Endothelial cell of umbilical vein (primary cell): Measurements from ENCODE around the gene LRFN3. TPM values are rescaled to one million over a fixed set of nuclear protein-coding genes. Genes with fewer than 3 reads are reported as not detected.

Experiments used
- BruUV-seq: library from RNA; stranded (reverse); fragments of 400-500 nt; replicated peaks from 2 replicates; lab custom pipeline; 2021; lab: Mats Ljungman, UMichigan
- CTCF ChIA-PET: fragments of 300-600, 350-600 bp; sonication (Branson Sonifier 250); formaldehyde crosslinking; loops from one replicate; lab custom pipeline; 2021; ENCODE audit warnings: antibody characterized with exemption, inconsistent platforms; lab: Charles Lee
- POLR2A ChIA-PET: fragments of 300-600, 350-600 bp; sonication (Branson Sonifier 250); formaldehyde crosslinking; loops from one replicate; lab custom pipeline; 2021; ENCODE audit warnings: antibody characterized with exemption, inconsistent platforms; lab: Charles Lee
- DNase-seq: peaks from one replicate; pipeline ENCODE4 v3.0.0-alpha.2; 2011; ENCODE audit warnings: low read depth, low spot score
- FAIRE-seq: peaks from 2 replicates; lab custom pipeline; 2011; peaks lifted over from hg19 to GRCh38; lab: Jason Lieb, UNC
- H2AFZ ChIP-seq: 2 replicates; pipeline ENCODE4 v1.6.0; 2012; ENCODE audit warnings: low read depth, low read length, control low read depth, inconsistent platforms
- H3K27ac ChIP-seq: 2 replicates; pipeline ENCODE4 v1.5.1; 2011; ENCODE audit warnings: low read depth, mild to moderate bottlenecking, control low read depth, low read length, moderate library complexity; ENCODE audit not compliant: insufficient read depth
- H3K27me3 ChIP-seq, 2 experiments: 2 replicates each; pipeline versions ENCODE4 v1.6.0 to v1.6.1; 2011; ENCODE audit warnings: low read length in 2 of 2, mixed read lengths in 1 of 2; ENCODE audit not compliant: control insufficient read depth in 2 of 2, insufficient read depth in 2 of 2
- H3K36me3 ChIP-seq, 2 experiments: 2 replicates in 1 of 2; 3 replicates in 1 of 2; pipeline ENCODE4 v1.5.1; 2011; ENCODE audit warnings: low read length in 2 of 2, mild to moderate bottlenecking in 1 of 2, moderate library complexity in 1 of 2; ENCODE audit not compliant: control insufficient read depth in 2 of 2, insufficient read depth in 2 of 2; ENCODE audit errors: extremely low read depth in 1 of 2
- H3K4me1 ChIP-seq: 3 replicates; pipeline ENCODE4 v1.5.1; 2011; ENCODE audit warnings: mild to moderate bottlenecking, low read length; ENCODE audit not compliant: control insufficient read depth, insufficient read depth; ENCODE audit errors: extremely low read depth
- H3K4me2 ChIP-seq: 2 replicates; pipeline ENCODE4 v1.6.1; 2011; ENCODE audit warnings: low read length, control low read depth, mixed read lengths; ENCODE audit not compliant: insufficient read depth
- H3K4me3 ChIP-seq, 3 experiments: fragments of 200-600 bp in 1 of 3; sonication (generic), shearing (Covaris generic) in 1 of 3; replicated peaks in 1 of 3; 2 replicates each; pipeline ENCODE4 v1.5.1; 2011 to 2016; ENCODE audit warnings: control low read depth in 3 of 3, low read length in 3 of 3, mild to moderate bottlenecking in 2 of 3, inconsistent platforms in 1 of 3, low read depth in 1 of 3, moderate library complexity in 1 of 3; ENCODE audit not compliant: insufficient read depth in 1 of 3
- H3K79me2 ChIP-seq: 2 replicates; pipeline ENCODE4 v1.6.0; 2012; ENCODE audit warnings: low read length, inconsistent platforms; ENCODE audit not compliant: control insufficient read depth, insufficient read depth
- H3K9ac ChIP-seq: replicated peaks from 2 replicates; pipeline ENCODE3; 2011; ENCODE audit warnings: low read length, control low read depth; ENCODE audit not compliant: insufficient read depth; ENCODE audit errors: extremely low read depth
- H3K9me1 ChIP-seq: replicated peaks from 3 replicates; pipeline ENCODE4 v1.6.0; 2011; ENCODE audit warnings: mild to moderate bottlenecking, low read length; ENCODE audit not compliant: control insufficient read depth, insufficient read depth; ENCODE audit errors: extremely low read depth
- H3K9me3 ChIP-seq: replicated peaks from 2 replicates; pipeline ENCODE4 v1.5.1; 2012; ENCODE audit warnings: low read length, inconsistent platforms; ENCODE audit not compliant: control insufficient read depth, insufficient read depth
- H4K20me1 ChIP-seq: replicated peaks from 2 replicates; pipeline ENCODE3; 2011; ENCODE audit warnings: mild to moderate bottlenecking, low read length; ENCODE audit not compliant: control insufficient read depth, insufficient read depth; ENCODE audit errors: extremely low read depth
- EZH2 ChIP-seq: IDR thresholded peaks from 2 replicates; pipeline ENCODE4 v1.6.1; 2012; ENCODE audit warnings: borderline replicate concordance, low read depth, mild to moderate bottlenecking, moderate library complexity, low read length, inconsistent platforms; ENCODE audit not compliant: severe bottlenecking
- FOS ChIP-seq: IDR thresholded peaks from 2 replicates; pipeline ENCODE4 v1.6.1; 2011; ENCODE audit warnings: mild to moderate bottlenecking, low read length, moderate library complexity, borderline replicate concordance; ENCODE audit not compliant: insufficient read depth
- GATA2 ChIP-seq: IDR thresholded peaks from 2 replicates; pipeline ENCODE4 v1.7.0; 2011; ENCODE audit warnings: low read depth, mild to moderate bottlenecking, moderate library complexity, mixed read lengths, low read length; ENCODE audit not compliant: insufficient read length, insufficient read depth
- JUN ChIP-seq: IDR thresholded peaks from 2 replicates; pipeline ENCODE4 v1.6.1; 2011; ENCODE audit warnings: borderline replicate concordance, low read depth; ENCODE audit not compliant: insufficient read length, insufficient read depth
- MYC ChIP-seq: IDR thresholded peaks from one replicate; pipeline ENCODE4 v1.6.1; 2011; ENCODE audit warnings: mild to moderate bottlenecking, low read depth, low read length
- POLR2A ChIP-seq: IDR thresholded peaks from 2 replicates; pipeline ENCODE4 v1.6.1; 2012; ENCODE audit warnings: low read depth, mild to moderate bottlenecking, control low read depth, low read length
- POLR2AphosphoS5 ChIP-seq: IDR thresholded peaks from 2 replicates; pipeline ENCODE4 v1.6.1; 2012; ENCODE audit warnings: low read depth, mild to moderate bottlenecking, control low read depth, low read length, moderate library complexity; ENCODE audit not compliant: insufficient read depth
- dilution Hi-C: fragments of 300-500 bp; cut with MboI; formaldehyde crosslinking; loops from one replicate; pipeline ENCODE4 v1.15.0; 2019; ENCODE audit warnings: low sequenced_read_pairs; ENCODE audit not compliant: extremely low pct_ligation_motif_present
- intact Hi-C: fragments of 100-400 bp; cut with micrococcal nuclease; formaldehyde crosslinking; loops from one replicate; pipeline ENCODE4 v1.10.0; 2022
- polyA plus RNA-seq, 4 experiments: library from polyadenylated mRNA; depleted of rRNA in 3 of 4; stranded (reverse) in 3 of 4; unstranded in 1 of 4; fragments of >200 nt; gene quantifications; 2 replicates each; pipeline versions ENCODE4 v1.2.1 to v1.2.3, GENCODE V29; 2011 to 2012; ENCODE audit warnings: missing spikeins in 1 of 4
- total RNA-seq: library from RNA; stranded (reverse); gene quantifications from 2 replicates; pipeline ENCODE4 v1.2.3, GENCODE V29; 2021
- TF ChIP-seq, protein P1 (sequence below), 2 donors: IDR thresholded peaks; 1 replicate in 1 of 2; 2 replicates in 1 of 2; pipeline ENCODE4 v1.5.1; 2011; ENCODE audit warnings: low read length in 2 of 2, mild to moderate bottlenecking in 2 of 2, moderate library complexity in 2 of 2, control low read depth in 1 of 2, inconsistent platforms in 1 of 2, low read depth in 1 of 2; ENCODE audit not compliant: insufficient read depth in 1 of 2; ENCODE audit errors: extremely low read depth in 1 of 2
- TF ChIP-seq, protein P2 (sequence below): IDR thresholded peaks from 2 replicates; pipeline ENCODE4 v1.6.1; 2011; ENCODE audit not compliant: insufficient read depth, insufficient read length

Gene LRFN3
- total and polyA plus RNA-seq, 2 donors (not counting 3 experiments of a cell fraction or from before 2014, with no cell fraction given): 4.1 to 15.9 TPM

DNA sequence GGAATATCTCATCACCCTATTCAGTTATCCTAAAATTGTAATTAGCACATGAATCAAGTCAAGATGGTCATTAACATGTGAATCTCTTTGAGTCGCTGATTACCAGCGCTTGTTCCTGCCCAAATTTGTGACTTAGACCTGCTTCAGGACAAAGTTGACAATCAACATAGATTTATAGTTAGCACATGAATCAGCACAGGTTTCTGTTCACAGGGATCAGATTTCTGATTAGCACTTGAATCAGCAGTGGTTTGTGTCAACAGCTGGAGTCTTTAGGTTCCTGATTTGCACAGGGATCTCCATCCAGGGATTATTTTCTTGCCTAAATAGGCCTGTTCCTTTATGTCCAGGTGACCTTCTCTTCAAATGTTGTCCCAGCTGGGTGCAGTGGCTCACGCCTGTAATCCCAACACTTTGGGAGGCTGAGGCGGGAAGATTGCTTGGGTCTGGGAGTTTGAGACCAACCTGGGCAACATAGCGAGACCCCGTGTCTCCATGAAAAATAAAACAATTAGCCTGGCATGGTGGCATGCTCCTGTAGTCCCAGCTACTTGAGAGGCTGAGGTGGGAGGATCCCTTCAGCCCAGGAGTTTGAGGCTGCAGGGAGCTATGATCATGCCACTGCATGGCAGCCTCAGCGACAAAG, 3.8 kb upstream of the LRFN3 start:
- no peaks in the 10 kb centered on the region for H3K36me3 ChIP-seq
- H3K9me1 ChIP-seq: no peaks in the 10 kb centered on the region
- no peak overlapping the region for H3K4me2 ChIP-seq
- intact Hi-C loops: loop anchor here (5.0 kb wide), 1 partner anchor 105 kb away; no protein-coding TSS in a partner anchor
- TF ChIP-seq POLR2AphosphoS5: no peak
- no peak for TF ChIP-seq MYC
- TF ChIP-seq, protein P1, sequence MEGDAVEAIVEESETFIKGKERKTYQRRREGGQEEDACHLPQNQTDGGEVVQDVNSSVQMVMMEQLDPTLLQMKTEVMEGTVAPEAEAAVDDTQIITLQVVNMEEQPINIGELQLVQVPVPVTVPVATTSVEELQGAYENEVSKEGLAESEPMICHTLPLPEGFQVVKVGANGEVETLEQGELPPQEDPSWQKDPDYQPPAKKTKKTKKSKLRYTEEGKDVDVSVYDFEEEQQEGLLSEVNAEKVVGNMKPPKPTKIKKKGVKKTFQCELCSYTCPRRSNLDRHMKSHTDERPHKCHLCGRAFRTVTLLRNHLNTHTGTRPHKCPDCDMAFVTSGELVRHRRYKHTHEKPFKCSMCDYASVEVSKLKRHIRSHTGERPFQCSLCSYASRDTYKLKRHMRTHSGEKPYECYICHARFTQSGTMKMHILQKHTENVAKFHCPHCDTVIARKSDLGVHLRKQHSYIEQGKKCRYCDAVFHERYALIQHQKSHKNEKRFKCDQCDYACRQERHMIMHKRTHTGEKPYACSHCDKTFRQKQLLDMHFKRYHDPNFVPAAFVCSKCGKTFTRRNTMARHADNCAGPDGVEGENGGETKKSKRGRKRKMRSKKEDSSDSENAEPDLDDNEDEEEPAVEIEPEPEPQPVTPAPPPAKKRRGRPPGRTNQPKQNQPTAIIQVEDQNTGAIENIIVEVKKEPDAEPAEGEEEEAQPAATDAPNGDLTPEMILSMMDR (IDR thresholded peaks at IDR 0.05; ENCODE audit: extremely low read depth in 1 of 2, insufficient read depth in 1 of 2, low read depth in 1 of 2, low read length in 2 of 2): no peak
- TF ChIP-seq JUN: no peak
- no peak for TF ChIP-seq POLR2A
- TF ChIP-seq FOS: no peak
- no peak for TF ChIP-seq EZH2
- TF ChIP-seq, protein P2, sequence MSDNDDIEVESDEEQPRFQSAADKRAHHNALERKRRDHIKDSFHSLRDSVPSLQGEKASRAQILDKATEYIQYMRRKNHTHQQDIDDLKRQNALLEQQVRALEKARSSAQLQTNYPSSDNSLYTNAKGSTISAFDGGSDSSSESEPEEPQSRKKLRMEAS: no peak
- no peak for TF ChIP-seq GATA2
- H3K79me2 ChIP-seq: no peaks in the 10 kb centered on the region
- no TSS peak for BruUV-seq
- H3K4me3 ChIP-seq: no peak overlapping the region
- POLR2A ChIA-PET: interaction anchor here (0.7 kb wide), 1 partner anchor 76 kb away, joined by 3 read pairs; the partner anchor contains the start of gene SYNE4
- no peak for FAIRE-seq
- dilution Hi-C loops: no loop called here
- H4K20me1 ChIP-seq: no peaks in the 10 kb centered on the region
- H3K27me3 ChIP-seq: no peaks in the 10 kb centered on the region
- H3K27ac ChIP-seq: no peak overlapping the region
- no peaks in the 10 kb centered on the region for H3K9me3 ChIP-seq
- no peak overlapping the region for H3K9ac ChIP-seq
- CTCF ChIA-PET: interaction anchor here (0.9 to 4.1 kb wide), 5 partner anchors 50 to 422 kb away, joined by 3 to 38 read pairs (median 5); partner anchors contain the start of gene LIN37
- no peak overlapping the region for H2AFZ ChIP-seq
- no peak for DNase-seq
- H3K4me1 ChIP-seq: peaks cover 20% of the 10 kb centered on the region
